Spleen (tissue), 7 donors: Measurements from ENCODE around the gene TMEM38A.

Experiments used
- POLR2A ChIP-seq, 3 donors: fragments of 450-650 bp; IDR thresholded peaks; one replicate each; pipeline ENCODE4 v1.5.1; 2017; ENCODE audit warnings: antibody characterized with exemption in 3 of 3, mild to moderate bottlenecking in 1 of 3
- POLR2AphosphoS5 ChIP-seq, 3 donors: sonication (generic); formaldehyde crosslinking; IDR thresholded peaks; one replicate each; pipeline ENCODE4 v1.5.1; 2017; ENCODE audit warnings: antibody characterized with exemption in 3 of 3
- TF ChIP-seq, protein P1 (sequence below), 11 experiments: fragments of 200-600 bp in 7 of 11; fragments of 450-650 bp in 4 of 11; sonication (generic) in 4 of 11; IDR thresholded peaks in 8 of 11; conservative IDR thresholded peaks in 3 of 11; 1 replicate in 7 of 11; 2 replicates in 4 of 11; pipeline versions ENCODE4 v1.4.0 to v1.8.0; 2016 to 2021; ENCODE audit warnings: antibody characterized with exemption in 11 of 11, inconsistent platforms in 4 of 11, mild to moderate bottlenecking in 1 of 11
- donor health status: DM: no; HTN: no; CAD: no; lungs with moderate emphysema.
- donor health status: DM: no; HTN: no; CAD: no.
- donor health status: DM: no; HTN: no; CAD: no.

- TF ChIP-seq, protein P1, sequence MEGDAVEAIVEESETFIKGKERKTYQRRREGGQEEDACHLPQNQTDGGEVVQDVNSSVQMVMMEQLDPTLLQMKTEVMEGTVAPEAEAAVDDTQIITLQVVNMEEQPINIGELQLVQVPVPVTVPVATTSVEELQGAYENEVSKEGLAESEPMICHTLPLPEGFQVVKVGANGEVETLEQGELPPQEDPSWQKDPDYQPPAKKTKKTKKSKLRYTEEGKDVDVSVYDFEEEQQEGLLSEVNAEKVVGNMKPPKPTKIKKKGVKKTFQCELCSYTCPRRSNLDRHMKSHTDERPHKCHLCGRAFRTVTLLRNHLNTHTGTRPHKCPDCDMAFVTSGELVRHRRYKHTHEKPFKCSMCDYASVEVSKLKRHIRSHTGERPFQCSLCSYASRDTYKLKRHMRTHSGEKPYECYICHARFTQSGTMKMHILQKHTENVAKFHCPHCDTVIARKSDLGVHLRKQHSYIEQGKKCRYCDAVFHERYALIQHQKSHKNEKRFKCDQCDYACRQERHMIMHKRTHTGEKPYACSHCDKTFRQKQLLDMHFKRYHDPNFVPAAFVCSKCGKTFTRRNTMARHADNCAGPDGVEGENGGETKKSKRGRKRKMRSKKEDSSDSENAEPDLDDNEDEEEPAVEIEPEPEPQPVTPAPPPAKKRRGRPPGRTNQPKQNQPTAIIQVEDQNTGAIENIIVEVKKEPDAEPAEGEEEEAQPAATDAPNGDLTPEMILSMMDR (IDR thresholded peaks at IDR 0.05 in 8 of 11, conservative IDR thresholded peaks at IDR 0.05 in 3 of 11) = no peak
- TF ChIP-seq POLR2AphosphoS5 (IDR thresholded peaks at IDR 0.05) (no peak), POLR2A (IDR thresholded peaks at IDR 0.05) (no peak)
These were observed 23.4 kb upstream of the TMEM38A start for GRCh38 chr19:16637535-16637934.
